ENCODE results near the gene ASTN2.
"Not testable (repeated sequence)": the region's sequence is repeated elsewhere in the genome, so short reads cannot be mapped to it uniquely, and the experiment has no call there.

Gene ASTN2

GRCh38 chr9:116899337-116900006 lies 515.4 kb downstream of the ASTN2 start:
- DNase-seq = peak; percentile 100

- DNase-seq = not testable (repeated sequence)
These were observed 516.7 kb downstream of the ASTN2 start for GRCh38 chr9:116898131-116898530.

- no peak for DNase-seq
These were observed 517.7 kb downstream of the ASTN2 start for GRCh38 chr9:116897201-116897600.

- no peak for DNase-seq
These were observed 518.9 kb downstream of the ASTN2 start for GRCh38 chr9:116895961-116896360.

- no peak for DNase-seq
These were observed 523.4 kb downstream of the ASTN2 start for GRCh38 chr9:116891424-116891823.

- not testable (repeated sequence) for DNase-seq
These were observed 526.4 kb downstream of the ASTN2 start for GRCh38 chr9:116888476-116888875.

GRCh38 chr9:116888066-116888465 lies 526.8 kb downstream of the ASTN2 start:
- DNase-seq = no peak

- no peak for DNase-seq
These were observed 531.2 kb downstream of the ASTN2 start for GRCh38 chr9:116883676-116884075.

GRCh38 chr9:116877072-116877471 lies 537.8 kb downstream of the ASTN2 start:
- no peak for DNase-seq

GRCh38 chr9:116875576-116875975 lies 539.3 kb downstream of the ASTN2 start:
- DNase-seq = no peak

- no peak for DNase-seq
These were observed 540.6 kb downstream of the ASTN2 start for GRCh38 chr9:116873937-116874914.

- DNase-seq = no peak
These were observed 541.4 kb downstream of the ASTN2 start for GRCh38 chr9:116873491-116873890.

- peak; percentile 97 for DNase-seq
These were observed 544.3 kb downstream of the ASTN2 start for GRCh38 chr9:116870566-116870965.

- DNase-seq = peak; percentile 72
These were observed 546.7 kb downstream of the ASTN2 start for GRCh38 chr9:116868201-116868600.

- no peak for DNase-seq
These were observed 553.5 kb downstream of the ASTN2 start for GRCh38 chr9:116861321-116861720.

GRCh38 chr9:116860509-116861120 lies 554.2 kb downstream of the ASTN2 start:
- DNase-seq = peak; percentile 70

- DNase-seq = no peak
These were observed 555.1 kb downstream of the ASTN2 start for GRCh38 chr9:116859763-116860162.

- no peak for DNase-seq
These were observed 557.5 kb downstream of the ASTN2 start for GRCh38 chr9:116857321-116857720.

- peak; percentile 59 for DNase-seq
These were observed 558.8 kb downstream of the ASTN2 start for GRCh38 chr9:116855881-116856662.

- no peak for DNase-seq
These were observed 565.1 kb downstream of the ASTN2 start for GRCh38 chr9:116849721-116850120.

GRCh38 chr9:116844621-116845020 lies 570.2 kb downstream of the ASTN2 start:
- DNase-seq = no peak

GRCh38 chr9:116843863-116844620 lies 570.8 kb downstream of the ASTN2 start:
- no peak for DNase-seq
